ENCODE measurements around the gene FAM216A.

DNA sequence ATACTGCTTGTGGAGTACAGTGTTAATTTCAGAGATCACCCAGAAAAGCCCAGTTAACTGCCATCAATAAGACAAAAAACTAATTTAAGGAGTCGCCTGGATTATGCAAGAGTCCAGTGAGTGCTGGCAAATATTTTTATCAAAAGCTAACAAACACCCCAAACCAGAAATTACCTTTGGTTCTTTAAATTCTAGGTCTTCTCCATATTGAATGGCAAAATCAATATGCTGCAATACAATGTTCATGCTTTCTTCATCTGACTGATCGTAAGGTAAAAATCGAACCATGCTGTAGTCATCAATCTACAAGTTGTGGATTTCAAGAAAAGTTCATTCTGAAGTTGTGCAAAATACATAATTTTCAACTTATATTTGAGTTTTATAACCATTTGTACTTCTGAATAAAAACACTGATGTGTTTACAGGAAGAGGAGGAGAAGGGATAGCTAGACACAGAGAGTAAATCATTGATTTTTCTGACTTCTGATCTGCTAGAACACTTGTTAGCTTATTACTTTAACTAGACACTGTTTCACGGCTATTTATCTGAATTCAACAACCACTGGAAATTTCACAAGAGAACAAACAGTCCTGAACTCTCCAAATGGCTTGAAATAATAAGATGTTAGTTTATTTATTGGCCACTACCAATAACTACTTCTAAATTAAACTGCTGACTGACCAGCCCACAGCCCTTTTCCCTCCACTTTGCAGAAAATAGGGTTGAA, 14.9 kb upstream of the FAM216A start:
- TF ChIP-seq EP300 (IDR thresholded peaks at IDR 0.05) (no peak), POLR2AphosphoS5 (IDR thresholded peaks at IDR 0.05) (no peak), POLR2A (IDR thresholded peaks at IDR 0.05; ENCODE audit: low read depth) (no peak)
- TF ChIP-seq, protein P1, sequence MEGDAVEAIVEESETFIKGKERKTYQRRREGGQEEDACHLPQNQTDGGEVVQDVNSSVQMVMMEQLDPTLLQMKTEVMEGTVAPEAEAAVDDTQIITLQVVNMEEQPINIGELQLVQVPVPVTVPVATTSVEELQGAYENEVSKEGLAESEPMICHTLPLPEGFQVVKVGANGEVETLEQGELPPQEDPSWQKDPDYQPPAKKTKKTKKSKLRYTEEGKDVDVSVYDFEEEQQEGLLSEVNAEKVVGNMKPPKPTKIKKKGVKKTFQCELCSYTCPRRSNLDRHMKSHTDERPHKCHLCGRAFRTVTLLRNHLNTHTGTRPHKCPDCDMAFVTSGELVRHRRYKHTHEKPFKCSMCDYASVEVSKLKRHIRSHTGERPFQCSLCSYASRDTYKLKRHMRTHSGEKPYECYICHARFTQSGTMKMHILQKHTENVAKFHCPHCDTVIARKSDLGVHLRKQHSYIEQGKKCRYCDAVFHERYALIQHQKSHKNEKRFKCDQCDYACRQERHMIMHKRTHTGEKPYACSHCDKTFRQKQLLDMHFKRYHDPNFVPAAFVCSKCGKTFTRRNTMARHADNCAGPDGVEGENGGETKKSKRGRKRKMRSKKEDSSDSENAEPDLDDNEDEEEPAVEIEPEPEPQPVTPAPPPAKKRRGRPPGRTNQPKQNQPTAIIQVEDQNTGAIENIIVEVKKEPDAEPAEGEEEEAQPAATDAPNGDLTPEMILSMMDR (IDR thresholded peaks at IDR 0.05), result no peak

Measured in esophagus muscularis mucosa (tissue), 4 donors.